Spinal cord (tissue), 10 donors: ENCODE results near the gene ITPA. TPM values are rescaled to one million over a fixed set of nuclear protein-coding genes. Genes with fewer than 3 reads are reported as not detected.

Experiments used
- DNase-seq, 6 donors: peaks; one replicate each; pipeline versions ENCODE4 v3.0.0 to v3.0.0-alpha.2; 2013 to 2015; ENCODE audit warnings: low spot score in 6 of 6, low read depth in 4 of 6
- H3K27ac ChIP-seq: one replicate; pipeline ENCODE4 v1.5.1; 2013; ENCODE audit warnings: low read depth, low read length, control low read depth
- H3K27me3 ChIP-seq: one replicate; pipeline ENCODE4 v1.6.1; 2013; ENCODE audit warnings: low read length; ENCODE audit not compliant: control insufficient read depth, insufficient read depth
- H3K36me3 ChIP-seq: one replicate; pipeline ENCODE4 v1.6.1; 2013; ENCODE audit warnings: low read length; ENCODE audit not compliant: control insufficient read depth, insufficient read depth
- H3K4me1 ChIP-seq: one replicate; pipeline ENCODE4 v1.6.1; 2013; ENCODE audit warnings: low read length; ENCODE audit not compliant: control insufficient read depth, insufficient read depth
- H3K4me3 ChIP-seq: one replicate; pipeline ENCODE4 v1.5.1; 2013; ENCODE audit warnings: low read depth, low read length, control low read depth
- H3K9me3 ChIP-seq: one replicate; pipeline ENCODE4 v1.6.1; 2013; ENCODE audit warnings: low read length; ENCODE audit not compliant: control insufficient read depth, insufficient read depth
- WGBS: methylation state at CpG from one replicate; pipeline ENCODE4 v1.1.5; 2013; ENCODE audit warnings: missing lambda C conversion rate; ENCODE audit not compliant: insufficient coverage; 5-methylcytosine and 5-hydroxymethylcytosine counted together
- polyA plus RNA-seq, 2 donors: library from polyadenylated mRNA; unstranded; fragments of 120-200 nt; gene quantifications; one replicate each; pipeline ENCODE4 v1.2.1, GENCODE V29; 2013; ENCODE audit not compliant: insufficient read length in 2 of 2
- total RNA-seq, 2 donors: library from RNA; depleted of rRNA in 1 of 2; stranded (reverse); fragments of 120-200 nt in 1 of 2; fragments of >200 nt in 1 of 2; gene quantifications; one replicate each; pipeline versions ENCODE4 v1.2.3 to v1.2.4, GENCODE V29; 2013 to 2014
- donor health status: healthy.

Gene ITPA
- total and polyA plus RNA-seq, 4 donors = 24.4 to 82.8 (median 58.7) TPM

- Histone ChIP-seq H3K4me1 (peaks cover 12% of the 10 kb centered on the region), H3K9me3 (no peaks in the 10 kb centered on the region), H3K27ac (no peak overlapping the region), H3K36me3 (peaks cover 45% of the 10 kb centered on the region), H3K27me3 (peaks cover 14% of the 10 kb centered on the region), H3K4me3 (no peak overlapping the region)
- WGBS = 9% methylated on average over 49 of the region's 53 CpGs
- peak in 2 of 6 donors; percentile 20 to 35 for DNase-seq
Observed at GRCh38 chr20:3248167-3248992, 39.1 kb downstream of the ITPA start.

- Histone ChIP-seq H3K4me3 (no peak overlapping the region), H3K9me3 (no peaks in the 10 kb centered on the region), H3K27me3 (peaks cover 14% of the 10 kb centered on the region), H3K27ac (no peak overlapping the region), H3K4me1 (peaks cover 12% of the 10 kb centered on the region), H3K36me3 (peaks cover 51% of the 10 kb centered on the region)
- DNase-seq = no peak
- 0% methylated on average over 5 of the region's 18 CpGs for WGBS
Observed at GRCh38 chr20:3248993-3249347, 39.7 kb downstream of the ITPA start.

GRCh38 chr20:3250091-3250504, 40.8 kb downstream of the ITPA start:
- no peaks in the 10 kb centered on the region for H3K9me3 ChIP-seq
- H3K27ac ChIP-seq = no peak overlapping the region
- peaks cover 61% of the 10 kb centered on the region for H3K36me3 ChIP-seq
- WGBS = 50% methylated on average over 9 of the region's 10 CpGs
- peaks cover 12% of the 10 kb centered on the region for H3K4me1 ChIP-seq
- H3K4me3 ChIP-seq = no peak overlapping the region
- DNase-seq = no peak
- H3K27me3 ChIP-seq = peaks cover 14% of the 10 kb centered on the region

- Histone ChIP-seq H3K9me3 (no peaks in the 10 kb centered on the region), H3K4me1 (peaks cover 12% of the 10 kb centered on the region), H3K27ac (no peak overlapping the region), H3K4me3 (no peak overlapping the region), H3K27me3 (peaks cover 14% of the 10 kb centered on the region), H3K36me3 (peaks cover 78% of the 10 kb centered on the region)
- peak in 1 of 6 donors; percentile 35 for DNase-seq
- WGBS = 76% methylated on average over 8 of the region's 8 CpGs
Observed at GRCh38 chr20:3251806-3252205, 42.5 kb downstream of the ITPA start.

- H3K4me3 ChIP-seq = no peak overlapping the region
- H3K9me3 ChIP-seq = no peaks in the 10 kb centered on the region
- peaks cover 94% of the 10 kb centered on the region for H3K36me3 ChIP-seq
- WGBS = 99% methylated on average over 5 of the region's 5 CpGs
- no peak overlapping the region for H3K27ac ChIP-seq
- H3K27me3 ChIP-seq = no peaks in the 10 kb centered on the region
- no peak for DNase-seq
- H3K4me1 ChIP-seq = no peaks in the 10 kb centered on the region
Observed at GRCh38 chr20:3255728-3256127, 46.4 kb downstream of the ITPA start.

GRCh38 chr20:3258429-3258828, 49.1 kb downstream of the ITPA start:
- H3K4me1 ChIP-seq = no peaks in the 10 kb centered on the region
- H3K27me3 ChIP-seq = no peaks in the 10 kb centered on the region
- H3K4me3 ChIP-seq = no peak overlapping the region
- peaks cover 91% of the 10 kb centered on the region for H3K36me3 ChIP-seq
- DNase-seq = no peak
- 93% methylated on average over 3 of the region's 5 CpGs for WGBS
- no peak overlapping the region for H3K27ac ChIP-seq
- no peaks in the 10 kb centered on the region for H3K9me3 ChIP-seq

GRCh38 chr20:3262566-3262965, 53.3 kb downstream of the ITPA start:
- no peak for DNase-seq
- Histone ChIP-seq H3K27me3 (no peaks in the 10 kb centered on the region), H3K27ac (no peak overlapping the region), H3K4me3 (no peak overlapping the region), H3K9me3 (no peaks in the 10 kb centered on the region), H3K36me3 (peaks cover 78% of the 10 kb centered on the region), H3K4me1 (no peaks in the 10 kb centered on the region)

- H3K9me3 ChIP-seq = no peaks in the 10 kb centered on the region
- H3K4me3 ChIP-seq = no peak overlapping the region
- no peaks in the 10 kb centered on the region for H3K27me3 ChIP-seq
- H3K36me3 ChIP-seq = peaks cover 70% of the 10 kb centered on the region
- peaks cover under 1% of the 10 kb centered on the region for H3K4me1 ChIP-seq
- no peak overlapping the region for H3K27ac ChIP-seq
- no peak for DNase-seq
- WGBS = no CpG with 5 or more reads among the region's 4 CpGs
Observed at GRCh38 chr20:3270051-3270450, 60.8 kb downstream of the ITPA start.

- Histone ChIP-seq H3K4me1 (peaks cover 11% of the 10 kb centered on the region), H3K9me3 (no peaks in the 10 kb centered on the region), H3K27ac (no peak overlapping the region), H3K4me3 (no peak overlapping the region), H3K36me3 (peaks cover 72% of the 10 kb centered on the region), H3K27me3 (no peaks in the 10 kb centered on the region)
- whole genome bisulfite sequencing = 90% methylated on average over 2 of the region's 4 CpGs
- DNase-seq = no peak
Observed at GRCh38 chr20:3273371-3273770, 64.1 kb downstream of the ITPA start.
